ENCODE results near the gene TRAFD1.

TRAFD1 gene

GRCh38 chr12:112172556-112173324 lies 47.4 kb downstream of the TRAFD1 start:
- Histone ChIP-seq H3K36me3 (ENCODE audit: insufficient read depth, low read length) (peaks cover 66% of the 10 kb centered on the region), H3K27ac (ENCODE audit: low read length) (no peak overlapping the region), H3K4me1 (ENCODE audit: insufficient read depth, low read length) (no peaks in the 10 kb centered on the region), H3K4me2 (ENCODE audit: insufficient read depth, low read length) (no peak overlapping the region), H3K4me3 (ENCODE audit: low read depth in 1 of 2, low read length in 2 of 2) (no peak overlapping the region), H2AFZ (ENCODE audit: low read depth, low read length) (no peak overlapping the region), H3K9ac (ENCODE audit: low read depth, low read length) (no peak overlapping the region), H3K79me2 (ENCODE audit: insufficient read depth, low read length) (no peaks in the 10 kb centered on the region), H3K9me3 (ENCODE audit: insufficient read depth, low read length, severe bottlenecking) (no peaks in the 10 kb centered on the region), H4K20me1 (ENCODE audit: insufficient read depth, low read length) (no peaks in the 10 kb centered on the region), H3K27me3 (ENCODE audit: insufficient read depth, low read length, poor library complexity) (no peaks in the 10 kb centered on the region)
- no peak for DNase-seq
- no peak for ATAC-seq (ENCODE audit: insufficient read depth, low read depth)
- TF ChIP-seq CTCF (IDR thresholded peaks at IDR 0.05; ENCODE audit: borderline replicate concordance, extremely low read depth, low read length, poor library complexity, severe bottlenecking) (no peak), EZH2 (IDR thresholded peaks at IDR 0.05; ENCODE audit: borderline replicate concordance, low read depth, low read length, severe bottlenecking) (no peak)

GRCh38 chr12:112175361-112176155 lies 50.2 kb downstream of the TRAFD1 start:
- Histone ChIP-seq H3K4me3 (ENCODE audit: low read depth in 1 of 2, low read length in 2 of 2) (no peak overlapping the region), H3K36me3 (ENCODE audit: insufficient read depth, low read length) (peaks cover 75% of the 10 kb centered on the region), H3K79me2 (ENCODE audit: insufficient read depth, low read length) (no peaks in the 10 kb centered on the region), H3K27me3 (ENCODE audit: insufficient read depth, low read length, poor library complexity) (no peaks in the 10 kb centered on the region), H4K20me1 (ENCODE audit: insufficient read depth, low read length) (no peaks in the 10 kb centered on the region), H2AFZ (ENCODE audit: low read depth, low read length) (no peak overlapping the region), H3K4me1 (ENCODE audit: insufficient read depth, low read length) (no peaks in the 10 kb centered on the region), H3K4me2 (ENCODE audit: insufficient read depth, low read length) (no peak overlapping the region), H3K9ac (ENCODE audit: low read depth, low read length) (no peak overlapping the region), H3K9me3 (ENCODE audit: insufficient read depth, low read length, severe bottlenecking) (no peaks in the 10 kb centered on the region), H3K27ac (ENCODE audit: low read length) (no peak overlapping the region)
- ATAC-seq (ENCODE audit: insufficient read depth, low read depth) = no peak
- no peak for DNase-seq
- TF ChIP-seq EZH2 (IDR thresholded peaks at IDR 0.05; ENCODE audit: borderline replicate concordance, low read depth, low read length, severe bottlenecking) (no peak), CTCF (IDR thresholded peaks at IDR 0.05; ENCODE audit: borderline replicate concordance, extremely low read depth, low read length, poor library complexity, severe bottlenecking) (no peak)

- TF ChIP-seq CTCF (IDR thresholded peaks at IDR 0.05; ENCODE audit: borderline replicate concordance, extremely low read depth, low read length, poor library complexity, severe bottlenecking) = no peak
- no peak for TF ChIP-seq EZH2 (IDR thresholded peaks at IDR 0.05; ENCODE audit: borderline replicate concordance, low read depth, low read length, severe bottlenecking)
- H3K9me3 ChIP-seq (ENCODE audit: insufficient read depth, low read length, severe bottlenecking) = no peaks in the 10 kb centered on the region
- H3K79me2 ChIP-seq (ENCODE audit: insufficient read depth, low read length) = no peaks in the 10 kb centered on the region
- H4K20me1 ChIP-seq (ENCODE audit: insufficient read depth, low read length) = no peaks in the 10 kb centered on the region
- peaks cover 73% of the 10 kb centered on the region for H3K36me3 ChIP-seq (ENCODE audit: insufficient read depth, low read length)
- H3K4me1 ChIP-seq (ENCODE audit: insufficient read depth, low read length) = no peaks in the 10 kb centered on the region
- H3K9ac ChIP-seq (ENCODE audit: low read depth, low read length) = no peak overlapping the region
- H3K4me2 ChIP-seq (ENCODE audit: insufficient read depth, low read length) = no peak overlapping the region
- ATAC-seq (ENCODE audit: insufficient read depth, low read depth) = no peak
- H3K27me3 ChIP-seq (ENCODE audit: insufficient read depth, low read length, poor library complexity) = no peaks in the 10 kb centered on the region
- no peak overlapping the region for H3K27ac ChIP-seq (ENCODE audit: low read length)
- H3K4me3 ChIP-seq (ENCODE audit: low read depth in 1 of 2, low read length in 2 of 2) = no peak overlapping the region
- no peak for DNase-seq
- H2AFZ ChIP-seq (ENCODE audit: low read depth, low read length) = no peak overlapping the region
These were observed 51.1 kb downstream of the TRAFD1 start for GRCh38 chr12:112176321-112177010.

Measured in DND-41 (cell line).